ENCODE data around the gene DPP7. TPM values are rescaled to one million over a fixed set of nuclear protein-coding genes. Genes with fewer than 3 reads are reported as not detected.

The DPP7 gene
- total and polyA plus RNA-seq, 2 donors (not counting 1 experiment from before 2014, with no cell fraction given), result 324 to 506 TPM

GRCh38 chr9:137089232-137089947 is 25.1 kb downstream of the DPP7 start:
- ChIA-PET POLR2A (interaction anchor here (1.1 kb wide), 1 partner anchor 26 kb away, joined by 3 read pairs; no protein-coding TSS in a partner anchor), CTCF (interaction anchor here (1.3 to 1.7 kb wide), 2 partner anchors 18 to 43 kb away, joined by 3 to 5 read pairs; partner anchors contain the start of gene NPDC1)
- Histone ChIP-seq H2AFZ (ENCODE audit: insufficient read depth, low read depth, low read length, poor library complexity, severe bottlenecking) (no peak overlapping the region), H3K9ac (ENCODE audit: low read length) (no peak overlapping the region), H3K4me2 (replicated peaks; ENCODE audit: low read depth, low read length, poor library complexity, severe bottlenecking) (no peak overlapping the region), H3K27ac (ENCODE audit: low read length in 2 of 2) (no peak overlapping the region), H3K9me3 (ENCODE audit: control extremely low read depth in 1 of 3, control insufficient read depth in 2 of 3, insufficient read depth in 1 of 3, low read length in 2 of 3) (no peaks in the 10 kb centered on the region), H3K27me3 (replicated peaks in 1 of 4; ENCODE audit: control extremely low read depth in 1 of 4, control insufficient read depth in 3 of 4, insufficient read depth in 4 of 4, low read length in 3 of 4) (no peaks in the 10 kb centered on the region), H4K20me1 (ENCODE audit: control insufficient read depth, insufficient read depth, low read length, poor library complexity, severe bottlenecking) (peaks cover 4% of the 10 kb centered on the region), H3K4me3 (ENCODE audit: control extremely low read depth in 1 of 5, extremely low read depth in 1 of 5, insufficient read depth in 1 of 5, low read depth in 2 of 5, low read length in 4 of 5) (no peak overlapping the region), H3K4me1 (ENCODE audit: control insufficient read depth in 2 of 2, insufficient read depth in 2 of 2, low read length in 2 of 2) (peaks cover 18 to 27% of the 10 kb centered on the region in 2 donors), H3K36me3 (replicated peaks in 1 of 2; ENCODE audit: control extremely low read depth in 1 of 2, control insufficient read depth in 1 of 2, extremely low read depth in 1 of 2, insufficient read depth in 2 of 2, low read length in 1 of 2) (peaks cover 4 to 24% of the 10 kb centered on the region in 2 experiments), H3K79me2 (ENCODE audit: control insufficient read depth, insufficient read depth, low read length) (peaks cover 28% of the 10 kb centered on the region)
- H3K4me3 Mint-ChIP-seq, result no peak overlapping the region
- no peaks in the 10 kb centered on the region for H3K27me3 Mint-ChIP-seq
- no peak for TF ChIP-seq EZH2 (IDR thresholded peaks at IDR 0.05; ENCODE audit: borderline replicate concordance, insufficient read depth, low read depth, low read length, poor library complexity, severe bottlenecking)
- TF ChIP-seq CTCF (IDR thresholded peaks at IDR 0.05), result no peak
- DNase-seq (no peak), ATAC-seq (ENCODE audit: low read depth) (no peak)
- WGBS (ENCODE audit: insufficient coverage), result 95% methylated on average over 11 of the region's 11 CpGs
- intact Hi-C loops (cut with micrococcal nuclease), result loop anchor here (5.0 kb wide), 1 partner anchor 38 kb away; no protein-coding TSS in a partner anchor
- H3K9me3 Mint-ChIP-seq (ENCODE audit: insufficient read depth), result no peaks in the 10 kb centered on the region
- no peak overlapping the region for H3K27ac Mint-ChIP-seq
- peaks cover 27% of the 10 kb centered on the region for H3K4me1 Mint-ChIP-seq

DNA sequence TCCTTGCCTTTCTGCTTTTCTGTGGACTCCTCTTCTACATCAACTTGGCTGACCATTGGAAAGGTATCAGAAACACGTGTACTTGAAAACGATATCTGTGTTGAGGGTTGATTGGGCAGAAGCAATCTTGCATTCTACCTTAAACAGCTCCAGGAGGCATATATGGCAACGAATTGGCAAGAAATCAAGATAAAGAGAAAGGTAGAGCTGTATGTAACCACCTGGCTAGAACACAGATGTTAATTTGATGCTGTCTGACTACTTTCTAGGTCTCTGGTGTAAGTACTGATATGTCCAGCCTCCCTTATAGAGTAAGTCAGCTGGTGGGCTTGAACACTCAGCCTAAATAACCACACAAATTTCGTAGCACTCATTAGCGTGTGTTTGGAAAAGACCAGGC is 26.4 kb downstream of the DPP7 start:
- peaks cover 18 to 37% of the 10 kb centered on the region in 2 donors for H3K4me1 ChIP-seq (ENCODE audit: control insufficient read depth in 2 of 2, insufficient read depth in 2 of 2, low read length in 2 of 2)
- no peak overlapping the region for H3K27ac ChIP-seq (ENCODE audit: low read length in 2 of 2)
- peaks cover 4% of the 10 kb centered on the region for H4K20me1 ChIP-seq (ENCODE audit: control insufficient read depth, insufficient read depth, low read length, poor library complexity, severe bottlenecking)
- peaks cover 2 to 22% of the 10 kb centered on the region in 2 experiments for H3K36me3 ChIP-seq (replicated peaks in 1 of 2; ENCODE audit: control extremely low read depth in 1 of 2, control insufficient read depth in 1 of 2, extremely low read depth in 1 of 2, insufficient read depth in 2 of 2, low read length in 1 of 2)
- Mint-ChIP-seq H3K9me3 (ENCODE audit: insufficient read depth) (no peaks in the 10 kb centered on the region), H3K27me3 (no peaks in the 10 kb centered on the region), H3K27ac (peak overlapping the region; percentile 94), H3K4me1 (peaks cover 36% of the 10 kb centered on the region), H3K4me3 (peak overlapping the region; percentile 91)
- H3K9me3 ChIP-seq (ENCODE audit: control extremely low read depth in 1 of 3, control insufficient read depth in 2 of 3, insufficient read depth in 1 of 3, low read length in 2 of 3), result no peaks in the 10 kb centered on the region
- POLR2A ChIA-PET, result interaction anchor here (0.6 to 1.1 kb wide), 3 partner anchors 27 to 553 kb away, joined by 3 to 4 read pairs (median 3); partner anchors contain the start of gene DPP7
- H3K9ac ChIP-seq (ENCODE audit: low read length), result no peak overlapping the region
- CTCF ChIA-PET, result interaction anchor here (2.8 kb wide), 1 partner anchor 149 kb away, joined by 8 read pairs; no protein-coding TSS in a partner anchor
- 100% methylated on average over 1 of the region's 5 CpGs for WGBS (ENCODE audit: insufficient coverage)
- ATAC-seq (ENCODE audit: low read depth) (no peak), DNase-seq (no peak)
- H3K4me2 ChIP-seq (replicated peaks; ENCODE audit: low read depth, low read length, poor library complexity, severe bottlenecking), result peak overlapping the region; percentile 90
- intact Hi-C loops (cut with micrococcal nuclease), result loop anchor here (5.0 kb wide), 1 partner anchor 39 kb away; no protein-coding TSS in a partner anchor
- H3K79me2 ChIP-seq (ENCODE audit: control insufficient read depth, insufficient read depth, low read length), result peaks cover 28% of the 10 kb centered on the region
- no peaks in the 10 kb centered on the region for H3K27me3 ChIP-seq (replicated peaks in 1 of 4; ENCODE audit: control extremely low read depth in 1 of 4, control insufficient read depth in 3 of 4, insufficient read depth in 4 of 4, low read length in 3 of 4)
- peak overlapping the region in 1 of 5 experiments; percentile 74 for H3K4me3 ChIP-seq (ENCODE audit: control extremely low read depth in 1 of 5, extremely low read depth in 1 of 5, insufficient read depth in 1 of 5, low read depth in 2 of 5, low read length in 4 of 5)
- H2AFZ ChIP-seq (ENCODE audit: insufficient read depth, low read depth, low read length, poor library complexity, severe bottlenecking), result no peak overlapping the region
- no peak for TF ChIP-seq EZH2 (IDR thresholded peaks at IDR 0.05; ENCODE audit: borderline replicate concordance, insufficient read depth, low read depth, low read length, poor library complexity, severe bottlenecking)
- TF ChIP-seq CTCF (IDR thresholded peaks at IDR 0.05), result no peak
